Measurements from ENCODE around the gene IL17REL.
A peak's percentile ranks its signal among the peaks of the same experiment; 100 is the strongest.

- TF ChIP-seq POLR2AphosphoS5 (IDR thresholded peaks at IDR 0.05; ENCODE audit: low read depth, low read length) (peak; percentile 18; the same call in 1 of the 2 replicates), REST (IDR thresholded peaks at IDR 0.05; ENCODE audit: insufficient read depth in 1 of 2, low read depth in 2 of 2, low read length in 2 of 2) (0 out of 4 replicates have a peak, but pooled peaks of 1 of the 2 experiments have one; percentile 41)
These were observed 52.2 kb downstream of the IL17REL start, which contains the start of gene PIM3 for GRCh38 chr22:49960159-49961004.

Measured in PFSK-1 (cell line).